Measurements from ENCODE around the gene ECM2. TPM values are rescaled to one million over a fixed set of nuclear protein-coding genes. Genes with fewer than 3 reads are reported as not detected.

The ECM2 gene
- total and polyA plus RNA-seq, 7 donors: 1.2 to 19.7 (median 5.4) TPM; not detected in 1

DNA sequence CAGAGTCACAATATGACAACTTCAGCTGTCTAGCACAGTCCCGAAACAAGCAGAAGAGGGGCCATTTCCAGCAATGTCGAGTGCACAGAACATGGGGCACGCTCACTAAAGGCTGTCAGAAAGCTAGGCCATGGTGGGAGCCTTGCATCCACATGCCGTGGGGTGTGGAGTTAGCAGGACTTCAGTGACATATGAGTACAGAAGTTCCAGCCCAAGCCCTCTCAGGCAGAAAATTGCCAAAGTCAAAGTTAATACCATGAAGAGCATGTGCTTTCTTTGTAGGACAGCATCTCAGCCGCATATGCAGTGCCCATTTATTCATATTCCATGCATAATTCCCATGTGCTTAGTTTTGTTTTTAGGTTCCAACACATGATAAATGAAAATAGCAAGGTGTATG lies 26.7 kb downstream of the ECM2 start:
- peaks cover 0 to 75% (median 59%) of the 10 kb centered on the region in 4 donors for H3K4me1 ChIP-seq
- no peaks in the 10 kb centered on the region for H3K27me3 ChIP-seq
- TF ChIP-seq POLR2A (IDR thresholded peaks at IDR 0.05) (no peak), EP300 (IDR thresholded peaks at IDR 0.05) (no peak), POLR2AphosphoS5 (IDR thresholded peaks at IDR 0.05) (no peak)
- TF ChIP-seq, protein P1, sequence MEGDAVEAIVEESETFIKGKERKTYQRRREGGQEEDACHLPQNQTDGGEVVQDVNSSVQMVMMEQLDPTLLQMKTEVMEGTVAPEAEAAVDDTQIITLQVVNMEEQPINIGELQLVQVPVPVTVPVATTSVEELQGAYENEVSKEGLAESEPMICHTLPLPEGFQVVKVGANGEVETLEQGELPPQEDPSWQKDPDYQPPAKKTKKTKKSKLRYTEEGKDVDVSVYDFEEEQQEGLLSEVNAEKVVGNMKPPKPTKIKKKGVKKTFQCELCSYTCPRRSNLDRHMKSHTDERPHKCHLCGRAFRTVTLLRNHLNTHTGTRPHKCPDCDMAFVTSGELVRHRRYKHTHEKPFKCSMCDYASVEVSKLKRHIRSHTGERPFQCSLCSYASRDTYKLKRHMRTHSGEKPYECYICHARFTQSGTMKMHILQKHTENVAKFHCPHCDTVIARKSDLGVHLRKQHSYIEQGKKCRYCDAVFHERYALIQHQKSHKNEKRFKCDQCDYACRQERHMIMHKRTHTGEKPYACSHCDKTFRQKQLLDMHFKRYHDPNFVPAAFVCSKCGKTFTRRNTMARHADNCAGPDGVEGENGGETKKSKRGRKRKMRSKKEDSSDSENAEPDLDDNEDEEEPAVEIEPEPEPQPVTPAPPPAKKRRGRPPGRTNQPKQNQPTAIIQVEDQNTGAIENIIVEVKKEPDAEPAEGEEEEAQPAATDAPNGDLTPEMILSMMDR (IDR thresholded peaks at IDR 0.05): no peak
- DNase-seq: no peak
- H3K9me3 ChIP-seq: no peaks in the 10 kb centered on the region
- no peaks in the 10 kb centered on the region for H3K36me3 ChIP-seq
- no peak overlapping the region for H3K4me3 ChIP-seq
- peak overlapping the region in 3 of 4 donors; percentile 78 to 88 (median 87) for H3K27ac ChIP-seq
- intact Hi-C loops (cut with DNase I): no loop called here
- WGBS, 2 donors: 96 to 98% methylated on average over 5 of the region's 5 CpGs

DNA sequence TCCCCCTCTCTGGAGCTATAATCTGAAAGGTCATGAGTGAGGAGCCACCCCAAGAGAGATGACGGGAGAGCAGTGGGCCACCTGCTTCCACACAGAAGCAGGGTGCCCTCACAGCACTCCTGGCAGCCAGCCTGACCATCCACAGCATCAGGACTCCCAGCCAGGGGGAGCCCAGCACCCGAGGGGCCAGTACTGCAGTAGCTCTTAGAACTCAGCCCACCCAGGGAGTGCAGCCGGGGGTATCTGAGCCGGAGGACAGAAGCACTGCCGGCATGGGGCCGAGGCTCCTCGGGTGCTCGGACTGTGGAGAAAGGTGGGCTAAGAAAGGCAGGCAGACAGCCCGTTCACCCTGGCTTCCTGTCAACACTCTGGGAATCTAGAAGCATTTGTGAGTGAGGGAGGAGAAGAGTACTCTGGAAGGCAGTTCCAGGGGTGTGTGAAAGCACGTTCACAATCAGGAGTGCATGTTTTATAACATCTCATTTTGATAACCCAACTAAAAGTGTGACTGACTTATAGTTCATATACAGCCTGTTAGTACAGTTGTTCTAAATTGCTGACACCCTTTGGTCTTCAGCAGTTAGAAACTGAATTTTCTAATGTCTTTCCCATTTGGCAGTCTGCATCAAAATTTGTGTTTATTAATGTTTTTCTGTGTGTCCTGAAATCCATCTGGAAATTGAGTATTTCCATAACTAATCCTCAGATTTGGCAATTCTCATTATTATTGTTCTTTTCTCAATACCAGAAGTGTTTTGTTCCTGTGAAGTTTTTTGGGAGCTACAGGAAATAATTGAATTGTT lies 27.6 kb downstream of the ECM2 start:
- intact Hi-C loops (cut with DNase I): no loop called here
- Histone ChIP-seq H3K4me3 (no peak overlapping the region), H3K27me3 (no peaks in the 10 kb centered on the region), H3K36me3 (no peaks in the 10 kb centered on the region), H3K4me1 (peaks cover 0 to 75% (median 66%) of the 10 kb centered on the region in 4 donors), H3K9me3 (no peaks in the 10 kb centered on the region), H3K27ac (peak overlapping the region; percentile 72 to 88 (median 82))
- TF ChIP-seq EP300 (IDR thresholded peaks at IDR 0.05) (no peak), POLR2AphosphoS5 (IDR thresholded peaks at IDR 0.05) (no peak), POLR2A (IDR thresholded peaks at IDR 0.05) (no peak)
- TF ChIP-seq, protein P1 (IDR thresholded peaks at IDR 0.05): no peak
- peak; percentile 70 for DNase-seq
- WGBS, 2 donors: 69 to 74% methylated on average over 10 of the region's 10 CpGs

DNA sequence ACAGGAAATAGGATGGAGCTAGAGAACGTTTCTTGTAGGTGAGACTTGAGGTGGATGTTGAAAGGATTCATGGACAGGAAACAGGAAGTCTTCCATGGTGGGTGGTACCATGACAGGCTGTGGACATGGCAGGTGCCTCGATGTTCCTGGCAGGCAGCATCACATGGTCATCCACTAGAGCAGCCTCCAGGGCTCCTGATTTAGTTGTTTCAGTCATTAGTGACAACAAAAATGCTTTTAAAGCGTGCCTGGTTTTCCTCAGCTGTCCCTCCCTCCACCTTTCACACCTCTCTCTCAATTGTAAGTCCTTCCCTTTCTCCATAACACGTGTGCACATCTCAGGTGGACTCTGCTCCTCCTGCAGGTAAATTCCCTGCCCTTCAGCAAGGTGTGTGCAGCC lies 28.3 kb downstream of the ECM2 start:
- H3K27ac ChIP-seq: peak overlapping the region; percentile 72 to 88 (median 82)
- no peaks in the 10 kb centered on the region for H3K9me3 ChIP-seq
- H3K36me3 ChIP-seq: no peaks in the 10 kb centered on the region
- 62% methylated on average over 4 of the region's 4 CpGs for WGBS, 2 donors
- intact Hi-C loops (cut with DNase I): loop anchor here (2.0 kb wide), 1 partner anchor 43 kb away; no protein-coding TSS in a partner anchor
- TF ChIP-seq POLR2AphosphoS5 (IDR thresholded peaks at IDR 0.05) (peak in 1 of 4 donors; percentile 27), POLR2A (IDR thresholded peaks at IDR 0.05) (no peak), EP300 (IDR thresholded peaks at IDR 0.05) (no peak)
- H3K27me3 ChIP-seq: no peaks in the 10 kb centered on the region
- no peak for DNase-seq
- H3K4me3 ChIP-seq: no peak overlapping the region
- H3K4me1 ChIP-seq: peaks cover 0 to 74% (median 64%) of the 10 kb centered on the region in 4 donors

DNA sequence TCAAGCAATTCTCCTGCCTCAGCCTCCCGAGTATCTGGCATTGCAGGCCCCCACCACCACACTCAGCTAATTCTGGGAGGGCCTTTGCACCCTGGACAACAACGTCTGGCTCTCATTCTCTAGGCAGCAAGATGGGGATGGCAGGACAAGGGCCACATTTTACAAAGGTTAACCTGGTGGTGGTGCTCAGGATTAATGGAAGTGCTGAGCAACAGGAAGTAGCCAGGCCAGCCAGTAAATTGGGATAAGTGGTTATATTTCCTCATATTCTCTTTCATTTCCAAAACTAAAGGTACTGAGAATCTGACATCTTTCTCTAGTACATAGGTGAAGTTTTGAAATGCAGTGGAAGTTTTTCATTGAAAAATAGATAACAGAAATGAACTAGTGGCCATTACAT lies 28.8 kb downstream of the ECM2 start:
- Histone ChIP-seq H3K4me3 (no peak overlapping the region), H3K27me3 (no peaks in the 10 kb centered on the region), H3K9me3 (no peaks in the 10 kb centered on the region), H3K36me3 (no peaks in the 10 kb centered on the region), H3K4me1 (peaks cover 0 to 74% (median 66%) of the 10 kb centered on the region in 4 donors), H3K27ac (peak overlapping the region; percentile 72 to 88 (median 82))
- intact Hi-C loops (cut with DNase I): loop anchor here (2.0 kb wide), 1 partner anchor 42 kb away; no protein-coding TSS in a partner anchor
- TF ChIP-seq, protein P1 (IDR thresholded peaks at IDR 0.05): no peak
- no peak for TF ChIP-seq POLR2A (IDR thresholded peaks at IDR 0.05)
- no peak for TF ChIP-seq EP300 (IDR thresholded peaks at IDR 0.05)
- TF ChIP-seq POLR2AphosphoS5 (IDR thresholded peaks at IDR 0.05): no peak
- no peak for DNase-seq
- 91% methylated on average over 2 of the region's 2 CpGs for WGBS, 2 donors

DNA sequence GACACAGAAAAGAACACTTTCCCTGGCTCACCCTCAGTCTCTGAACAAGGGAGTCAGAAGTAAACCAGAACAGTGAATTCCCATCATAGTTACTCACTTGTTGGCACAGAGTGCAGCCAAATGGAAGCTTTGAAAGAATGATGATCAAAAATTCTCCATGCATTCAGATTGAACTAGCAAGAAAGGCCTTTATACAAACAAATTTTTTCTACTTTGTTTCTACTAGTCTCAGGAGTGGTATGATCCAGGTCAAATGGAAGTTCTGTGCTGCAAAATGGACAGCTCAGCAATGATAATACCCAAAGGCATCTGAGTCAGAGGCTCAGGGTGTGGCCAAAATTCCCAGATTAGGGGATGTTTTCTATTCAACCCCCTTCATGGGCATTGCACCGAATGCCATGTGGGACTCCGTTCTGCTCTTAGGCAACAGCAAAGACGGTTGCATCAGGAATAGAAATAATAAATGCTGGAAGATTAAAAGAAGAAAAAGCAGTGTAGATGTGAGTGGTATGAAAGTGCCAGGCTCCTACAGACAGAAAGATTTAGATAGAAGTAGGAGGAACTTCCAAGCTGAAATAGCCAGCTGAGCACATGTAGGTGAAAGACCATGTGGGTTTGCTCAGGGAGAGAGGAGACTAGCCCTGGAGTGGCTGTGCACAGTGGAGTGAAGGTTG lies 29.5 kb downstream of the ECM2 start:
- H3K4me1 ChIP-seq: peaks cover 0 to 78% (median 70%) of the 10 kb centered on the region in 4 donors
- no peaks in the 10 kb centered on the region for H3K9me3 ChIP-seq
- H3K27me3 ChIP-seq: no peaks in the 10 kb centered on the region
- intact Hi-C loops (cut with DNase I): loop anchor here (2.0 kb wide), 1 partner anchor 42 kb away; no protein-coding TSS in a partner anchor
- no peaks in the 10 kb centered on the region for H3K36me3 ChIP-seq
- peak overlapping the region; percentile 72 to 88 (median 82) for H3K27ac ChIP-seq
- 71 to 91% methylated on average over 3 of the region's 3 CpGs for WGBS, 2 donors
- DNase-seq: peak; percentile 75
- TF ChIP-seq POLR2A (IDR thresholded peaks at IDR 0.05) (no peak), POLR2AphosphoS5 (IDR thresholded peaks at IDR 0.05) (peak in 3 of 4 donors; percentile 48 to 63 (median 63))
- no peak overlapping the region for H3K4me3 ChIP-seq

All from sigmoid colon (tissue), 7 donors.